ENCODE results near the gene TOMM70. TPM values are rescaled to one million over a fixed set of nuclear protein-coding genes. Genes with fewer than 3 reads are reported as not detected.

Gene TOMM70
- total and polyA plus RNA-seq, 2 of the 8 experiments (the other 6 are each of a cell fraction or from before 2014, with no cell fraction given): 10.9 to 52.1 TPM

DNA sequence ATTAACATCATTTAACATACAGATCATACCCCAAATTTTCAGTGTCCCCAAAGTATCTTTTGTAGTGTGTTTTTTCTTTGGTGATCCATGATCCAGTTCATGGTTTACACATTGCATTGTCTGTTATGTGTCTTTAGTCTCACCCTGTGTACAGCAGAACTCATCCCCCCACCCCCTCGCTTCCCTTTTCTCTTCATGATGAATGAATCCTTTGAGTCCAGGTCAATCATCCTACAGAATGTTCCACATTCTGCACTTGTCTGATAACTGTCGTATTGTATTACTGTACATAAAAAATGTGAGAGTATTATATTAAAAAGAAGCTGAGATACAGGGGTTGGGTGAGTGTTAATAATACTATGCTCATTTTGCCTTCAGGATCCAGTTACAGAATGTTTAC, 80.9 kb downstream of the TOMM70 start:
- H3K14ac ChIP-seq (ENCODE audit: insufficient read length): no peak overlapping the region
- no peak overlapping the region for H2BK5ac ChIP-seq (ENCODE audit: low read depth, low read length)
- H3K79me1 ChIP-seq (ENCODE audit: low read depth, low read length): no peaks in the 10 kb centered on the region
- H4K5ac ChIP-seq (ENCODE audit: insufficient read length, low read depth, low read length): no peak overlapping the region
- H2BK120ac ChIP-seq (replicated peaks; ENCODE audit: low read depth, low read length): no peak overlapping the region
- H3K18ac ChIP-seq (ENCODE audit: extremely low read depth, low read length): no peak overlapping the region
- no peak for DNase-seq (ENCODE audit: low read depth in 1 of 2, low spot score in 2 of 2)
- WGBS, 2 experiments (ENCODE audit: extremely low coverage in 1 of 2, insufficient coverage in 1 of 2, insufficient read length in 1 of 2, insufficient replicate concordance in 2 of 2, low coverage in 1 of 2, low lambda C conversion rate in 2 of 2, missing lambda C conversion rate in 1 of 2): 86% methylated on average over 2 of the region's 2 CpGs; no CpG with 5 or more reads in 1 of the 2 experiments
- no peaks in the 10 kb centered on the region for H3K9me3 ChIP-seq (ENCODE audit: insufficient read depth in 2 of 2, low read depth in 1 of 2, low read length in 1 of 2)
- H3K56ac ChIP-seq (replicated peaks; ENCODE audit: insufficient read length, low read depth, low read length): no peak overlapping the region
- no peak overlapping the region for H2BK15ac ChIP-seq (ENCODE audit: low read length)
- H3K36me3 ChIP-seq (ENCODE audit: control insufficient read depth in 2 of 4, insufficient read depth in 4 of 4, low read length in 3 of 4): peaks cover 0 to 3% (median 0%) of the 10 kb centered on the region in 4 experiments; a peak in 1 of 8 replicates
- no peaks in the 10 kb centered on the region for H4K20me1 ChIP-seq (replicated peaks in 1 of 2; ENCODE audit: control insufficient read depth in 1 of 2, insufficient read depth in 2 of 2, low read length in 2 of 2)
- POLR2A ChIA-PET (ENCODE audit: partially characterized antibody): interaction anchor here (0.6 kb wide), 1 partner anchor 14 kb away, joined by 3 read pairs; the partner anchor contains the start of gene NIT2
- H2BK20ac ChIP-seq (ENCODE audit: low read length): no peak overlapping the region
- CTCF ChIA-PET (ENCODE audit: partially characterized antibody): no interaction called here
- no peaks in the 10 kb centered on the region for H3K79me2 ChIP-seq (ENCODE audit: control insufficient read depth in 1 of 2, insufficient read depth in 2 of 2, low read length in 2 of 2)
- no peak overlapping the region for H2BK12ac ChIP-seq (ENCODE audit: low read depth, low read length)
- no peak overlapping the region for H2AK5ac ChIP-seq (ENCODE audit: low read depth, low read length)
- no peak overlapping the region for H3K9ac ChIP-seq (replicated peaks in 1 of 4; ENCODE audit: extremely low read depth in 1 of 4, low read depth in 3 of 4, low read length in 3 of 4)
- H2AFZ ChIP-seq (ENCODE audit: low read length): no peak overlapping the region
- no peak overlapping the region for H3K23ac ChIP-seq (ENCODE audit: insufficient read length)
- H3K4me2 ChIP-seq (ENCODE audit: insufficient read depth in 1 of 2, low read depth in 2 of 2, low read length in 2 of 2): no peak overlapping the region
- no peak overlapping the region for H4K91ac ChIP-seq (replicated peaks; ENCODE audit: insufficient read length, low read length)
- no peak overlapping the region for H4K8ac ChIP-seq (ENCODE audit: extremely low read depth, insufficient read depth, low read length)
- no peak overlapping the region for H3K4me3 ChIP-seq (ENCODE audit: extremely low read depth in 1 of 4, insufficient read depth in 2 of 4, low read depth in 3 of 4, low read length in 4 of 4)
- H3K23me2 ChIP-seq (ENCODE audit: low read depth, low read length): no peaks in the 10 kb centered on the region
- no peak overlapping the region for H3K27ac ChIP-seq (ENCODE audit: low read depth, low read length)
- no peak for FAIRE-seq
- H3K4ac ChIP-seq (replicated peaks; ENCODE audit: insufficient read length, low read depth, low read length): no peak overlapping the region
- no peaks in the 10 kb centered on the region for H3K27me3 ChIP-seq (replicated peaks in 1 of 4; ENCODE audit: control insufficient read depth in 3 of 4, extremely low read depth in 1 of 4, insufficient read depth in 3 of 4, low read length in 3 of 4)
- H3K4me1 ChIP-seq (replicated peaks in 1 of 4; ENCODE audit: control insufficient read depth in 3 of 4, insufficient read depth in 4 of 4, low read length in 3 of 4): no peaks in the 10 kb centered on the region
- TF ChIP-seq RAD21 (IDR thresholded peaks at IDR 0.05 in 1 of 2, conservative IDR thresholded peaks at IDR 0.05 in 1 of 2; ENCODE audit: low read depth in 2 of 2, low read length in 2 of 2): no peak
- TF ChIP-seq POLR2AphosphoS5 (IDR thresholded peaks at IDR 0.05; ENCODE audit: low read depth, low read length): no peak
- no peak for TF ChIP-seq NANOG (IDR thresholded peaks at IDR 0.05; ENCODE audit: insufficient read depth, low read depth, low read length, poor library complexity, severe bottlenecking)
- TF ChIP-seq USF2 (IDR thresholded peaks at IDR 0.05; ENCODE audit: low read length): no peak
- no peak for TF ChIP-seq E2F6 (IDR thresholded peaks at IDR 0.05)
- TF ChIP-seq CHD2 (IDR thresholded peaks at IDR 0.05; ENCODE audit: low read length): no peak
- TF ChIP-seq FOSL1 (IDR thresholded peaks at IDR 0.05; ENCODE audit: insufficient read depth, low read depth, low read length): no peak
- no peak for TF ChIP-seq CTBP2 (IDR thresholded peaks at IDR 0.05; ENCODE audit: borderline replicate concordance, insufficient read depth, insufficient read length, low read length)
- no peak for TF ChIP-seq RXRA (IDR thresholded peaks at IDR 0.05; ENCODE audit: insufficient read depth, low read depth, low read length)
- no peak for TF ChIP-seq TEAD4 (IDR thresholded peaks at IDR 0.05; ENCODE audit: low read depth, low read length)

All from H1 (cell line).